Right lobe of liver (tissue), 4 donors: ENCODE data around the gene SACM1L.

Experiments used
- CTCF ChIP-seq, 4 donors: fragments of 200-600 bp in 3 of 4; fragments of 450-650 bp in 1 of 4; IDR thresholded peaks; one replicate each; pipeline versions ENCODE4 v1.5.1 to v1.8.0; 2016 to 2022; ENCODE audit warnings: antibody characterized with exemption in 4 of 4, mild to moderate bottlenecking in 2 of 4
- POLR2A ChIP-seq: fragments of 450-650 bp; IDR thresholded peaks from one replicate; pipeline ENCODE4 v1.6.1; 2017; ENCODE audit warnings: antibody characterized with exemption, mild to moderate bottlenecking
- donor health status: DM: no; HTN: no; CAD: no.
- donor health status: DM: no; HTN: no; CAD: no.
- donor health status: DM: no; HTN: yes; CAD: no.

DNA sequence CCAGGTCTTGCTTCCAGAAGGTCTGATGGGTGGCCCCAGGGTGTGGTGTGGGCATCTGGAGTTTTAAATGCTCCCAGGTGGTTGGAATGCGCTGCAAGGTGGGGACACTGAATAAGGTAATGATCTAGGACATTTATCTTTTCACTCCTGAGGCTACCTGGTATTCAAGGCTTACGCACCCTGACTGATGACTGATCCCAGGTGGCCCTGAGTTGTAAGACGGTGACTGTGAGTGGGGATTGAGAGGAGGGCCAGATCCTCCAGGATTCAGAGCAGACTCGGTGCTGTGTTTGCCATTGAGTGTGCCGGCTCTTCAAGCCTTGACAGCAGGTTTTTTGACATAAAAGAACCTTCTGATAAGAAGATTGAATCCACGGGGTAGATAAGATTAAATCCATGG is 66.9 kb downstream of the SACM1L start:
- no peak for TF ChIP-seq CTCF (IDR thresholded peaks at IDR 0.05)
- no peak for TF ChIP-seq POLR2A
